ENCODE measurements around the gene KRT33A. TPM values are rescaled to one million over a fixed set of nuclear protein-coding genes. Genes with fewer than 3 reads are reported as not detected.

KRT33A gene
- total RNA-seq, 3 donors from 2014 or later (not counting 1 experiment from before 2014, with no cell fraction given): not detected

GRCh38 chr17:41304091-41304490 is 46.5 kb downstream of the KRT33A start:
- Mint-ChIP-seq H3K27ac (no peak overlapping the region), H3K27me3 (ENCODE audit: low read depth in 2 of 2) (peaks cover 0 to 12% of the 10 kb centered on the region in 2 donors), H3K36me3 (no peaks in the 10 kb centered on the region), H3K9me3 (no peaks in the 10 kb centered on the region), H3K4me3 (no peak overlapping the region), H3K4me1 (peaks cover 27 to 33% of the 10 kb centered on the region in 2 donors)
- TF ChIP-seq CTCF (IDR thresholded peaks at IDR 0.05): no peak
- no peaks in the 10 kb centered on the region for H3K27me3 ChIP-seq (ENCODE audit: control insufficient read depth, insufficient read depth, low read length)
- no peak overlapping the region for H3K4me3 ChIP-seq (ENCODE audit: low read length)
- H3K36me3 ChIP-seq (ENCODE audit: control insufficient read depth, insufficient read depth, low read length): no peaks in the 10 kb centered on the region
- intact Hi-C loops (cut with micrococcal nuclease): no loop called here
- 91% methylated on average over 12 of the region's 12 CpGs for WGBS (ENCODE audit: insufficient coverage)
- DNase-seq (no peak), ATAC-seq (no peak)
- peaks cover 26% of the 10 kb centered on the region for H3K4me1 ChIP-seq (ENCODE audit: control insufficient read depth, insufficient read depth, low read length)
- no peak overlapping the region for H3K27ac ChIP-seq (ENCODE audit: low read length)
- no peaks in the 10 kb centered on the region for H3K9me3 ChIP-seq (ENCODE audit: control insufficient read depth, insufficient read depth, low read length)

GRCh38 chr17:41302981-41303380 is 47.6 kb downstream of the KRT33A start:
- TF ChIP-seq CTCF (IDR thresholded peaks at IDR 0.05): no peak
- WGBS (ENCODE audit: insufficient coverage): 98% methylated on average over 4 of the region's 4 CpGs
- no peak for ATAC-seq
- H3K27me3 Mint-ChIP-seq (ENCODE audit: low read depth in 2 of 2): peaks cover 0 to 16% of the 10 kb centered on the region in 2 donors
- H3K4me3 Mint-ChIP-seq: no peak overlapping the region
- H3K27ac ChIP-seq (ENCODE audit: low read length): no peak overlapping the region
- H3K4me3 ChIP-seq (ENCODE audit: low read length): no peak overlapping the region
- H3K4me1 Mint-ChIP-seq: peaks cover 16 to 22% of the 10 kb centered on the region in 2 donors
- no peaks in the 10 kb centered on the region for H3K36me3 ChIP-seq (ENCODE audit: control insufficient read depth, insufficient read depth, low read length)
- H3K36me3 Mint-ChIP-seq: no peaks in the 10 kb centered on the region
- no peaks in the 10 kb centered on the region for H3K9me3 ChIP-seq (ENCODE audit: control insufficient read depth, insufficient read depth, low read length)
- no peaks in the 10 kb centered on the region for H3K27me3 ChIP-seq (ENCODE audit: control insufficient read depth, insufficient read depth, low read length)
- intact Hi-C loops (cut with micrococcal nuclease): no loop called here
- DNase-seq: no peak
- no peaks in the 10 kb centered on the region for H3K9me3 Mint-ChIP-seq
- no peak overlapping the region for H3K27ac Mint-ChIP-seq
- H3K4me1 ChIP-seq (ENCODE audit: control insufficient read depth, insufficient read depth, low read length): peaks cover 15% of the 10 kb centered on the region

- TF ChIP-seq CTCF (IDR thresholded peaks at IDR 0.05): no peak
- Mint-ChIP-seq H3K27me3 (ENCODE audit: low read depth in 2 of 2) (peaks cover 0 to 17% of the 10 kb centered on the region in 2 donors), H3K27ac (no peak within 1 kb of the TSS), H3K4me3 (no peak within 1 kb of the TSS), H3K36me3 (no peaks in the 10 kb centered on the region), H3K9me3 (no peaks in the 10 kb centered on the region), H3K4me1 (peaks cover 9 to 15% of the 10 kb centered on the region in 2 donors)
- Histone ChIP-seq H3K9me3 (ENCODE audit: control insufficient read depth, insufficient read depth, low read length) (no peaks in the 10 kb centered on the region), H3K27me3 (ENCODE audit: control insufficient read depth, insufficient read depth, low read length) (no peaks in the 10 kb centered on the region), H3K27ac (ENCODE audit: low read length) (no peak within 1 kb of the TSS), H3K4me1 (ENCODE audit: control insufficient read depth, insufficient read depth, low read length) (peaks cover 7% of the 10 kb centered on the region), H3K4me3 (ENCODE audit: low read length) (no peak within 1 kb of the TSS), H3K36me3 (ENCODE audit: control insufficient read depth, insufficient read depth, low read length) (no peaks in the 10 kb centered on the region)
- 75% methylated on average over 11 of the region's 11 CpGs for WGBS (ENCODE audit: insufficient coverage)
- DNase-seq (no peak), ATAC-seq (no peak)
- intact Hi-C loops (cut with micrococcal nuclease): no loop called here
Measured at GRCh38 chr17:41301916-41302901, 48.4 kb downstream of the KRT33A start, which contains the start of gene KRTAP29-1. Gene KRTAP29-1 (minus strand): TSS chr17:41302851. CDS start chr17:41302851, 0 bp downstream.

All from natural killer cell (primary cell).